ENCODE measurements around the gene CACNA1S.

CACNA1S gene

DNA sequence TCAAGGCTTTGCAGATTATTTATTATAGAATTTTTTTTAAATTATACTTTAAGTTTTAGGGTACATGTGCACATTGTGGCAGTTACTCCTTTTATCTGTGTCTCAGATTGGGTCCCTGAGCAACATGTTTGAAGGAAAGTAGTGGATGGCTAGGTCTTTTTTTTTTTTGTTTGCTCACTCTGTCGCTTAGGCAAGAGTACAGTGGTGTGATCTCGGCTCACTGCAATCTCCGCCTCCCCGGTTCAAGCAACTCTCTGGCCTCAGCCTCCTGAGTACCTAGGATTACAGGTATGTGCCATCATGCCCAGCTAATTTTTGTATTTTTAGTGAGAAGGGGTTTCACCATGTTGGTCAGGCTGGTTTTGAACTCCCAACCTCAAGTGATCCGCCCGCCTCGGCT lies 49.1 kb downstream of the CACNA1S start:
- DNase-seq (ENCODE audit: low read depth, low spot score) = no peak

DNA sequence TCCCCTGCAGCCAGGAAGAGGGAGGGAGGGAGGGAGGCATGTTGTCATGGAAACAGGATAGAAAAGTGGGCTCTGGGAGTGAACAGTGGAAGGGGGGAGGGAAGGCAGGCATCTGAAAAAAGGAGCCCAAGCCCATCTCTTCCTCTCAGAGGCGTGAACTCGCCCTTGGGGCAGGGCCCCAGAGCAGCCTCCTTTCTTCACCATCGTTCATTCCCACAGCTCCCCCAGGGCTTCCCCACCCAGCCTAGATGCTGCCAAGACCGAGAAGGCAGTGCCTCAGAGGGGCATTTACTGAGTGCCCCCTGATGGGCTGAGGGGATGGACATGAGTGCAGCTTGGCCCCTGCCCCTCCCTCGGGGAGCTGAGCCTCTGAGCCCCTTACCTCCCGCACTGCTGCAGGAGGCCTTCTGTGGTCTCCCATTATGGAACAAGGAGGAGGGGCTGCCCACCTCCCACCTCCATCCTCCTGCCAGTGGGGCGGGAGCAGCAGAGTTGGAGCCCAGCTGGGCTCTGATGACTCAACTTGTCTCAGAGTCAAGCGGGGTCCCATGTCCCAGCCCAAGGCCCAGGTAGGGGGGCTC lies 49.6 kb downstream of the CACNA1S start:
- DNase-seq (ENCODE audit: low read depth, low spot score) = no peak

GRCh38 chr1:201061886-201062285 lies 50.3 kb downstream of the CACNA1S start:
- DNase-seq (ENCODE audit: low read depth, low spot score) = no peak

DNA sequence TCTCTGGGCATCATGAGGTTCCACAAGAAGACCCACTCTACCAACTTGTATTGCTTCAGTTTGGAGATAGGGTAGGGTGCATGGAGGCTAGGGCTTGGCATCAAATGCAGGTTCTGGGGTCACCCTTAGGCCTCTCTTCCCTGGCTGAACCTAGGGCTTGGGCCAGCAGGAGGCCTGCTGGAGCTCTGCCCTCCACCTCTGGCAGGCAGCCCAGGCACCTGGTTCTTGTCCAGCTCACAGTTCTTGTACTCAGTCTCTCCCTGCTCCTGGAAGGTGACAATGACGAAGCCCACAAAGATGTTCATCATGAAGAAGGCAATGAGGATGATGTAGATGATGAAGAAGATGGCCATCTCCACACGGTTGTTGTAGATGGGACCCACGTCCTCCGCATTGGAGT lies 51.2 kb downstream of the CACNA1S start:
- DNase-seq (ENCODE audit: low read depth, low spot score) = no peak

DNA sequence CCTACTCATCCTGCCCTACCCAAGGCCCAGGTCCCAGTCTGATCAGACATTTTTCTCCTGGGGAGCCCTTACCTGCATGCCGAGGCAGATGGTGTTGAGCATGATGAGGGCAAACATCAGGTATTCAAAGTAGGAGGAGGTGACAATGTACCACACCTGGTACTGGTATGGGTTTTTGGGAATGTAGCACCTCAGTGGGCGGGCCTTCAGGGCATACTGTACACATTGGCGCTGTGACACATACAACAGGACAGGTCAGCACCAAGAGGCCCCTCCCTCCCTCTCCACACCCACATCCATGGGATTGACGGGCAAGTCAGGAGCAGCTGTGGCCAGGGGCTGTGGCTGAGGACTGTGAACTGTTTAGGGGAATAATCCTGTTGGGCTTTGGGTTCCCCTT lies 51.6 kb downstream of the CACNA1S start:
- no peak for DNase-seq (ENCODE audit: low read depth, low spot score)

DNA sequence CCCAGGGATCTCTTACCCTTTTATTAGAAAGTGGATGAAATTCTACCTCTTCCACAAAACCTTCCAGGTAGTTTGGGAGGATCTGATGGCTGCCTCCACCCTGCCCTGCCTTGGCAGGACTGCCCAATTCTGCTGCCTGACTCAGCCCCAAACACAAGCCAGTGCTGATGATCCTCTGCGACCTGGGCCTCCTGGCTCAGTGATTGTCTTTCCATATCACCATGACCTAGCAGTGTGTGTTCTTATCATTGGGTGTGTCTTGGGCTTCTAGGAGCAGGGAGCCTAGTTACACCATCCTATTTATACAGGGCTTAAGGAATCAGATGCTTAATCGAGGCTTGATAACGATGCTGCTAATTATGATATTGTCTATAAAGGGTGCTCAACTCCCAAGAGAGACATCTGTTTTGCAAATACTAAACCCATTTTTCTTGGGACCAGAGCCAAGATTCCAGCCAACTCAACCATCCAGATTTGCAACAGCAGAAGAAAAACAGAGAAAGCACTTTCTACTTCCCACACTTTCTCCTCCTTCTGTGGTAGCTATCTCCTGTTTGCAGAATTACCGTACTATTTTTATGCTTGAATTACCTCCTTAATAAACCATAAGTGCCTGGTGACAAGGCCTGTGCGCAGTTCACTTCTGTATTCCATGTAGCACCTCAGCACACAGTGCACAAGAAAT lies 52.2 kb downstream of the CACNA1S start:
- DNase-seq (ENCODE audit: low read depth, low spot score) = no peak

GRCh38 chr1:201059401-201059800 lies 52.8 kb downstream of the CACNA1S start:
- no peak for DNase-seq (ENCODE audit: low read depth, low spot score)

DNA sequence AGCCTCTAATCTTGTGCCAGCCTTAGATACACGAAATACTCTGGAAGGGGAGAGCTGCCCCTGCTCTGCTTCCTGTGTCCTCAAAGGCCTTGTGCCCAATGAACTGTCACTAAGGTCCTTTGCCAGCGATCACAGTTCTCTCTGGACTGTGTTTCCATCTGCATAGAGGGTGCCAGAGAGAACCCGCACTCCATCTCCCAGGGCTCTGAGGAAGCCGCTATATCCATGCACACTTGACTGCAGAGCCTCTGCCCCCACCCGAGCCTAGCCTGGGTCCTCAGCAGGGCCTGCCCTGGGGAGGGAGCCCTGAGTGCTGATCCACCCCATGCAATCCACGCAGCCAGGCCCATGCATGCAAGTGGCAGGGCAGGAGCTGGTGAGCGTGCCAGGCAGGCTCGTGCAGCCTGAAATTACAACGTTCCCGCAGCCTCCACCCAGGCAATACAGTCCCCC lies 58.1 kb downstream of the CACNA1S start:
- DNase-seq (ENCODE audit: low read depth, low spot score) = no peak

GRCh38 chr1:201053155-201053860 lies 58.9 kb downstream of the CACNA1S start:
- DNase-seq (ENCODE audit: low read depth, low spot score) = no peak

DNA sequence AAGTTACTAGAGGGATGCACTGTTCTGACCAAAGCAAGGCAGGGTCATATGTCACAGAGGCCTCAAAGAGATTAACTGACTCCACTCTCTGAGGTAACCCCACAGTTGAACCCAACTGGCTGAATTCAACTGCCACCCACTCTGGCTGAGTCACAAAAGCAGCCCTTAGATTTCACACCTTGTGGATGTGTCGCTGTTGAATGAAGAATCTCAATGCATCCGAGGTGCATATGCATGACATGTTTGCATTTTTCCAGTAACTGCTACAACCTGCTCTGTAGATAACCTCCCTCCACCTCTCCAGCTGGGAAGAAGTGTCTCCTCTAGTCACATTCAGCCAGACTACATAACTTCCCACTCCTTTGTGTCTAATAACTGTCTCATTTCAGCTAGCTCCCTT lies 60.8 kb downstream of the CACNA1S start:
- no peak for DNase-seq (ENCODE audit: low read depth, low spot score)

GRCh38 chr1:201050515-201051277 lies 61.5 kb downstream of the CACNA1S start:
- no peak for DNase-seq (ENCODE audit: low read depth, low spot score)

- no peak for DNase-seq (ENCODE audit: low read depth, low spot score)
Measured at GRCh38 chr1:201049248-201049831, 62.9 kb downstream of the CACNA1S start.

DNA sequence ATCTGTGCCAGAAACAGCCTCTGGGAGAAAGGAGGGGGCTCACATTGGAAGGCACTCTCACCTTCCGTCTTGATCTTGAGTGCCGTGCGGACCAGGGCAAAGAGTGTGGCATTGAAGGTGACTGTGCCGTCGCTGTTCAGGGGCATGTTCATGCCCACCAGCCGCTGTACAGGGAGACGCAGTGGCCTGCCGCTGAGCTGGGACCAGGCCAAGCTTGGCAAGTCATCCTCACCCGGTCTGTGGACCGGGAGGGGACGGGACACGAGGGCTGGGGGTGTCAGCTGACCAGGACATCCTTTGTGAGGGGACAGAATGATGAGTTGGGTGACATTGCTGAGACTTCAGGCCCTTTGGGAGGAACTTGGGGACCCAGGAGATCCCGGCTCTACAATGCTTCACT lies 63.7 kb downstream of the CACNA1S start:
- DNase-seq (ENCODE audit: low read depth, low spot score) = no peak

DNA sequence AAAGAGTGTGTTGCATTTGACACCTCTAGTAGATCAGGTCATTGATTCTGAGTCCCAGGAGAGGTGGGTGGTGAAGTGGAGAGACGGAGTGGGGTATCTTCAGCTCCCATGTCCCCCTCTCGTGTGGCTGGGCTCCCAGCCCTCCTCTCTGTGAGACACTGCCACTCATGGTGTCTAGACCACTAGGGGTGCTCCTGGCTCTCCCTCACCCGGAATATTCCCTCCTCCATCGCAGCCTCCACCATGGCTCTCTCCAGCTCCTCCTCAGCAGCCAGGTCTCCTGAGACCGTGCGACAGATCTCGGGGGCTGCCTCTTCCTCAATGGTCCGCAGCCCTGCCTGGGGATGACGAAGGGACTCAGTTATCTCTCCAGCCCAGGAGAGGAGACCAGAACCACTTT lies 68.1 kb downstream of the CACNA1S start:
- DNase-seq (ENCODE audit: low read depth, low spot score) = no peak

GRCh38 chr1:201042779-201043461 lies 69.3 kb downstream of the CACNA1S start:
- DNase-seq (ENCODE audit: low read depth, low spot score) = peak; percentile 17

GRCh38 chr1:201041011-201041410 lies 71.2 kb downstream of the CACNA1S start:
- no peak for DNase-seq (ENCODE audit: low read depth, low spot score)

GRCh38 chr1:201039876-201040275 lies 72.3 kb downstream of the CACNA1S start:
- DNase-seq (ENCODE audit: low read depth, low spot score) = no peak

DNA sequence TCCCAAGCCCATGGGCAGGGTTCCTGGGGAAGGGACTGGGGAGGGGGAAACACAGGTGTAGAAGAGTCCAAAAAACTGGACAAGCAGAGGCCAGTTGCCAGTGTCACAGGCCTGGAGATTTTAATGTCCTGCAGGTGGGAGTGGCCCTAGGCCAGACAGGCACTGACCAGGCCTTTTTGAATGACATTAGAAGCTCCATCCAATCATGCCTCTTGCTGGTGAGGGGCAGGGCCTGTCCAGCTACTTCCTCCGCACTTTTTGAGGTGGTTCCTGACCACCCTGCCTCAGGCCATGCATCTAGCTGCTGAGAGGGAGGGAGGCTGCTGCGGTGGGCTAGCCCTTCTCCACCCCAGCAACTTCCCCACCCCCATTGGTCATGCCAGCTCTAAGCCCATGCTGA lies 72.8 kb downstream of the CACNA1S start:
- DNase-seq (ENCODE audit: low read depth, low spot score) = no peak

GRCh38 chr1:201038186-201038876 lies 73.9 kb downstream of the CACNA1S start:
- no peak for DNase-seq (ENCODE audit: low read depth, low spot score)

DNA sequence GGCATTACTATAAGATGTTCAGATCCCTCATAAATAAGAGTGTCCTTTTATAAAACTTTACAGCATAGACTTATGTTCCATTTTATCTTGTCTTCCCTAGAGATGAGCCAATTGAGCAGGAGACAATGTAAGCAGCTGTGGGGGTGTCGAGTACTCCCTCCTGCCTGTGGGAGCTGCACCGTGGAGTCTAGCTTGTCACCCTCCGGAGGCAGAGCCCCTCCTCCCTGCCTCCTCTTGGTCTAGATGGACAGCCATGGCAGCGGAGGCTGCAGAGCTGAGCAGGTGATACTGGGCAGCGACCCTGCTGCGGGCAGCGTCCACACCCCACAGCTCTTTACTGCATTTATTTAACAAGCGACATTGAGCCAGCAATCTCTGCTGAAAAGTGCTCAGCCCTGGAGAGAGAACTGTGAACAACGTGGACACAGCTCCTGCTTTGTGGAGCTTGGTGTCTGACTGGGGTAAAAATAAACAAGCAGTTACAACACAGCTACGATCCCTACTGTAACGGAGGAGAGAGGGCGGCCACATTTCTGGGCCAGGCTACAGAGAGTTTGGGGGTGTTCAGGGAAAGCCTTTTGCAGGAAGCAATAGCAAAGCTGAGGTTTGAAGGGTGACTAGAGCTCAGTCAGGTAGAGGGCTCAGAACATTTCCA lies 75.9 kb downstream of the CACNA1S start:
- no peak for DNase-seq (ENCODE audit: low read depth, low spot score)
